IMR-90 (cell line): ENCODE measurements around the gene USP20. TPM values are rescaled to one million over a fixed set of nuclear protein-coding genes. Genes with fewer than 3 reads are reported as not detected.

ENCODE experiments used
- ATAC-seq: fragments of 200-7000 bp; cut with Tn5 transposase; 2 replicates; pipeline ENCODE4 v1.9.1; 2020; ENCODE audit warnings: low read depth, mild to moderate bottlenecking, moderate library complexity
- BruUV-seq: library from RNA; stranded (reverse); fragments of 400-500 nt; replicated peaks from 2 replicates; lab custom pipeline; 2021; lab: Mats Ljungman, UMichigan
- CTCF ChIA-PET: fragments of 300-600 bp; formaldehyde crosslinking; extraction: SDS; loops from one replicate; lab custom pipeline; 2021; ENCODE audit warnings: antibody characterized with exemption; lab: Yijun Ruan, JAX
- POLR2A ChIA-PET: fragments of 300-600 bp; sonication (Branson Sonifier 250); formaldehyde crosslinking; loops from one replicate; lab custom pipeline; 2022; ENCODE audit warnings: antibody characterized with exemption; ENCODE audit not compliant: unreplicated experiment; lab: Charles Lee
- DNase-seq: peaks from one replicate; pipeline ENCODE4 v3.0.0; 2013
- H2AFZ ChIP-seq: replicated peaks from 2 replicates; pipeline ENCODE3; 2013; ENCODE audit warnings: low read length, mild to moderate bottlenecking; ENCODE audit not compliant: poor library complexity
- H2AK5ac ChIP-seq: 2 replicates; pipeline ENCODE4 v1.6.1; 2013; ENCODE audit warnings: low read depth, low read length, inconsistent platforms
- H2AK9ac ChIP-seq: replicated peaks from 2 replicates; pipeline ENCODE3; 2013; ENCODE audit warnings: mild to moderate bottlenecking, low read depth, low read length, moderate library complexity; ENCODE audit not compliant: poor library complexity
- H2BK120ac ChIP-seq: 2 replicates; pipeline ENCODE4 v1.6.1; 2013; ENCODE audit warnings: low read depth, low read length, inconsistent platforms
- H2BK15ac ChIP-seq: 3 replicates; pipeline ENCODE4 v1.6.1; 2013; ENCODE audit warnings: low read depth, low read length, inconsistent platforms
- H2BK20ac ChIP-seq: 2 replicates; pipeline ENCODE4 v1.6.1; 2013; ENCODE audit warnings: low read depth, mild to moderate bottlenecking, inconsistent platforms, low read length, moderate library complexity
- H2BK5ac ChIP-seq: 2 replicates; pipeline ENCODE4 v1.6.1; 2013; ENCODE audit warnings: mild to moderate bottlenecking, low read depth, low read length, inconsistent platforms; ENCODE audit not compliant: poor library complexity, severe bottlenecking
- H3K14ac ChIP-seq: replicated peaks from 2 replicates; pipeline ENCODE4 v1.6.1; 2013; ENCODE audit warnings: low read depth, low read length, inconsistent platforms
- H3K18ac ChIP-seq: 2 replicates; pipeline ENCODE4 v1.6.1; 2013; ENCODE audit warnings: low read depth, low read length, control low read depth
- H3K23ac ChIP-seq: 2 replicates; pipeline ENCODE4 v1.6.1; 2013; ENCODE audit warnings: low read depth, low read length, inconsistent platforms
- H3K27ac ChIP-seq: 2 replicates; pipeline ENCODE4 v1.5.1; 2013; ENCODE audit warnings: mild to moderate bottlenecking, control low read depth, low read length; ENCODE audit not compliant: insufficient read depth
- H3K27me3 ChIP-seq: 2 replicates; pipeline ENCODE4 v1.6.1; 2013; ENCODE audit warnings: low read length; ENCODE audit not compliant: control insufficient read depth, insufficient read depth
- H3K36me3 ChIP-seq: 2 replicates; pipeline ENCODE4 v1.6.1; 2013; ENCODE audit warnings: low read length, mixed read lengths; ENCODE audit not compliant: control insufficient read depth, insufficient read depth
- H3K4ac ChIP-seq: 2 replicates; pipeline ENCODE4 v1.6.1; 2013; ENCODE audit warnings: low read depth, low read length, inconsistent platforms
- H3K4me1 ChIP-seq: 2 replicates; pipeline ENCODE4 v1.6.1; 2013; ENCODE audit warnings: low read length, mixed read lengths; ENCODE audit not compliant: control insufficient read depth, insufficient read depth
- H3K4me2 ChIP-seq: 2 replicates; pipeline ENCODE4 v1.6.1; 2013; ENCODE audit warnings: low read depth, mild to moderate bottlenecking, control low read depth, low read length, moderate library complexity
- H3K4me3 ChIP-seq: 2 replicates; pipeline ENCODE4 v1.5.1; 2013; ENCODE audit warnings: low read depth, mild to moderate bottlenecking, control low read depth, low read length, moderate library complexity; ENCODE audit not compliant: insufficient read depth
- H3K56ac ChIP-seq: 2 replicates; pipeline ENCODE4 v1.6.1; 2013; ENCODE audit warnings: low read length, inconsistent platforms; ENCODE audit not compliant: insufficient read depth; ENCODE audit errors: extremely low read depth
- H3K79me1 ChIP-seq, 2 experiments: 2 replicates each; pipeline ENCODE4 v1.6.1; 2013; ENCODE audit warnings: low read length in 2 of 2, inconsistent platforms in 1 of 2, low read depth in 1 of 2
- H3K9ac ChIP-seq: 2 replicates; pipeline ENCODE4 v1.6.1; 2013; ENCODE audit warnings: low read depth, low read length, control low read depth
- H3K9me1 ChIP-seq: 2 replicates; pipeline ENCODE4 v1.6.1; 2013; ENCODE audit warnings: low read length, inconsistent platforms; ENCODE audit not compliant: insufficient read depth
- H3K9me3 ChIP-seq: 2 replicates; pipeline ENCODE4 v1.6.1; 2013; ENCODE audit warnings: low read length; ENCODE audit not compliant: control insufficient read depth, insufficient read depth
- H4K20me1 ChIP-seq: 2 replicates; pipeline ENCODE4 v1.6.1; 2013; ENCODE audit warnings: low read length, inconsistent platforms; ENCODE audit not compliant: insufficient read depth
- H4K5ac ChIP-seq: 2 replicates; pipeline ENCODE4 v1.6.1; 2013; ENCODE audit warnings: mild to moderate bottlenecking, low read depth, low read length, control low read depth
- H4K8ac ChIP-seq, 2 experiments: 2 replicates each; pipeline ENCODE4 v1.6.1; 2013; ENCODE audit warnings: low read depth in 2 of 2, low read length in 2 of 2, control low read depth in 1 of 2, inconsistent platforms in 1 of 2
- H4K91ac ChIP-seq: 2 replicates; pipeline ENCODE4 v1.6.1; 2013; ENCODE audit warnings: low read depth, low read length, inconsistent platforms; ENCODE audit not compliant: insufficient read depth
- BHLHE40 ChIP-seq: fragments of 150-350 bp; IDR thresholded peaks from 2 replicates; pipeline ENCODE4 v1.6.1; 2016; ENCODE audit warnings: mild to moderate bottlenecking, low read depth, low read length
- CHD1 ChIP-seq: IDR thresholded peaks from 2 replicates; pipeline ENCODE4 v1.6.1; 2012; ENCODE audit warnings: low read depth, low read length, improper control_type of control experiment
- FOS ChIP-seq: fragments of 150-350 bp; IDR thresholded peaks from 2 replicates; pipeline ENCODE4 v1.6.1; 2016; ENCODE audit warnings: low read depth, low read length
- MAZ ChIP-seq: IDR thresholded peaks from 2 replicates; pipeline ENCODE4 v1.6.1; 2012; ENCODE audit warnings: low read depth, mild to moderate bottlenecking, low read length, improper control_type of control experiment, moderate library complexity, borderline replicate concordance
- MXI1 ChIP-seq: IDR thresholded peaks from 2 replicates; pipeline ENCODE4 v1.6.1; 2012; ENCODE audit warnings: low read depth, mild to moderate bottlenecking, low read length, moderate library complexity, borderline replicate concordance
- NFE2L2 ChIP-seq: fragments of 150-350 bp; IDR thresholded peaks from 2 replicates; pipeline ENCODE4 v1.6.1; 2016; ENCODE audit warnings: low read depth, mild to moderate bottlenecking, low read length
- RAD21 ChIP-seq: IDR thresholded peaks from 2 replicates; pipeline ENCODE4 v1.6.1; 2012; ENCODE audit warnings: low read length, improper control_type of control experiment
- RCOR1 ChIP-seq: IDR thresholded peaks from 2 replicates; pipeline ENCODE4 v1.6.1; 2012; ENCODE audit warnings: mild to moderate bottlenecking, low read length, improper control_type of control experiment; ENCODE audit not compliant: insufficient replicate concordance
- RFX5 ChIP-seq: IDR thresholded peaks from 2 replicates; pipeline ENCODE4 v1.8.0; 2012; ENCODE audit warnings: low read depth, mild to moderate bottlenecking, low read length, moderate library complexity
- SMC3 ChIP-seq: fragments of 150-350 bp; IDR thresholded peaks from 2 replicates; pipeline ENCODE4 v1.6.1; 2016; ENCODE audit warnings: low read depth, mild to moderate bottlenecking, antibody characterized with exemption, low read length, moderate library complexity
- USF2 ChIP-seq: fragments of 150-350 bp; IDR thresholded peaks from 2 replicates; pipeline ENCODE4 v1.6.1; 2017; ENCODE audit warnings: mild to moderate bottlenecking, antibody characterized with exemption, low read length, low read depth
- WGBS, 2 experiments: methylation state at CpG; one replicate each; pipeline versions ENCODE4 v1.1.5 to v1.1.7; 2013; ENCODE audit warnings: missing lambda C conversion rate in 2 of 2; ENCODE audit not compliant: insufficient read length in 1 of 2; ENCODE audit errors: extremely low coverage in 2 of 2; 5-methylcytosine and 5-hydroxymethylcytosine counted together
- dilution Hi-C: fragments of 300-500 bp; cut with HindIII; formaldehyde crosslinking; loops from one replicate; pipeline ENCODE4 v1.14.3; 2018; ENCODE audit warnings: low sequenced_read_pairs; ENCODE audit not compliant: unreplicated experiment
- in situ Hi-C: fragments of 300-500 bp; cut with MboI; formaldehyde crosslinking; loops from 3 replicates; pipeline ENCODE4 v1.14.3; 2019; ENCODE audit warnings: low sequenced_read_pairs, inconsistent platforms, mixed read lengths
- intact Hi-C: fragments of 100-400 bp; cut with micrococcal nuclease; formaldehyde crosslinking; loops from 2 replicates; pipeline ENCODE4 v1.10.0; 2022
- polyA plus RNA-seq, 3 experiments: library from polyadenylated mRNA; depleted of rRNA; stranded (reverse); fragments of >200 nt; gene quantifications; 2 replicates each; pipeline ENCODE4 v1.2.3, GENCODE V29; 2012; ENCODE audit warnings: low replicate concordance in 1 of 3
- total RNA-seq: library from RNA; depleted of rRNA; stranded (reverse); fragments of >200 nt; gene quantifications from 2 replicates; pipeline ENCODE4 v1.2.3, GENCODE V29; 2012
- TF ChIP-seq, protein P1 (sequence below): fragments of 150-350 bp; IDR thresholded peaks from 2 replicates; pipeline ENCODE4 v1.6.1; 2016; ENCODE audit warnings: low read depth, mild to moderate bottlenecking, low read length, moderate library complexity, borderline replicate concordance

The USP20 gene
- total and polyA plus RNA-seq, 2 of the 4 experiments (the other 2 are of a cell fraction): 3.8 to 21.6 TPM

DNA sequence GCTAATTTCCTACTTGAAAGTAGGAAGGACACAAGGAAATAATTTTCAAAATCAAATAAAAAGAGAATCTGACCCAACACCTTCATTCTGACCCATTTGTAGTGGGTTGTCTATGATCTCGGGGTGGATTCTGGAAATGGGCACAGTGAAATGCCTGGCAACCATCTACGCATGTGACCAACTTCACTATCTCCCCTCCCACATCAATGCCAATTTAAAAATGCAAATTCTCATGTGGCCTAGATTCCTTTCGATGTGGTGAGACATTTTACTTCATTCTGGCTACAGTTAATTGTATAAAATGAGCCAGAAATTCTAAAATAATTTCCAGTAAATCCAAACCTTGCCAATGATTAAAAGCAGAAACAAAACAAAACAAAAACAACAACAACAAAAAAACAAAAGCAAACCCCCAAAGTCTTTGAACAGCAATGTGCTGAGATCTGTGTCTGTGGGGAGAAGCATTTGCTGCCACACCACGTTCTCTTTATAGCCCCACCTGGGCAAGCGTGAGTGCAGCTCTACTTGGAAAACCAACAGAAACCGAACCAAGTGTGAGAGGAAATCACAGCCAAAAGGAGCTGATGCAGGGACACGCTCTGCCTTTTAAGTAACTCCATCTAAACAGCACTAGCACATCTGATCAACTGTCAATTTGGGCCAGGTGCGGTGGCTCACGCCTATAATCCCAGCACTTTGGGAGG lies 59.0 kb downstream of the USP20 start:
- 100% methylated on average over 3 of the region's 9 CpGs; no CpG with 5 or more reads in 1 of the 2 experiments for WGBS, 2 experiments
- no peak overlapping the region for H3K18ac ChIP-seq
- dilution Hi-C loops (no loop called here), intact Hi-C loops (no loop called here), in situ Hi-C loops (loop anchor here (25.0 kb wide), 1 partner anchor 168 kb away; the partner anchor contains the start of gene GPR107)
- H3K4me3 ChIP-seq: no peak overlapping the region
- H2AFZ ChIP-seq: no peak overlapping the region
- no peaks in the 10 kb centered on the region for H4K20me1 ChIP-seq
- H3K4ac ChIP-seq: no peak overlapping the region
- H3K27ac ChIP-seq: no peak overlapping the region
- BruUV-seq: TSS peak; percentile 16
- no peaks in the 10 kb centered on the region for H3K79me1 ChIP-seq
- no peaks in the 10 kb centered on the region for H3K9me1 ChIP-seq
- H2AK9ac ChIP-seq: no peak overlapping the region
- no peak overlapping the region for H3K56ac ChIP-seq
- no peak overlapping the region for H4K5ac ChIP-seq
- no peaks in the 10 kb centered on the region for H3K27me3 ChIP-seq
- peaks cover 2% of the 10 kb centered on the region; the same call in 1 of the 2 replicates for H3K4me1 ChIP-seq
- H3K14ac ChIP-seq: no peak overlapping the region
- H2BK5ac ChIP-seq: no peak overlapping the region
- no peak overlapping the region for H2BK120ac ChIP-seq
- ATAC-seq (no peak), DNase-seq (no peak)
- peaks cover 17% of the 10 kb centered on the region for H3K36me3 ChIP-seq
- H2BK20ac ChIP-seq: no peak overlapping the region
- no peak overlapping the region for H3K23ac ChIP-seq
- no peak overlapping the region for H3K9ac ChIP-seq
- H4K8ac ChIP-seq: no peak overlapping the region
- ChIA-PET CTCF (no interaction called here), POLR2A (no interaction called here)
- H2BK15ac ChIP-seq: no peak overlapping the region
- H4K91ac ChIP-seq: no peak overlapping the region
- no peaks in the 10 kb centered on the region for H3K9me3 ChIP-seq
- TF ChIP-seq RAD21 (no peak), FOS (no peak), MXI1 (no peak), RCOR1 (no peak), BHLHE40 (no peak), MAZ (no peak), CHD1 (no peak), RFX5 (no peak), SMC3 (no peak), NFE2L2 (no peak), USF2 (no peak)
- TF ChIP-seq, protein P1, sequence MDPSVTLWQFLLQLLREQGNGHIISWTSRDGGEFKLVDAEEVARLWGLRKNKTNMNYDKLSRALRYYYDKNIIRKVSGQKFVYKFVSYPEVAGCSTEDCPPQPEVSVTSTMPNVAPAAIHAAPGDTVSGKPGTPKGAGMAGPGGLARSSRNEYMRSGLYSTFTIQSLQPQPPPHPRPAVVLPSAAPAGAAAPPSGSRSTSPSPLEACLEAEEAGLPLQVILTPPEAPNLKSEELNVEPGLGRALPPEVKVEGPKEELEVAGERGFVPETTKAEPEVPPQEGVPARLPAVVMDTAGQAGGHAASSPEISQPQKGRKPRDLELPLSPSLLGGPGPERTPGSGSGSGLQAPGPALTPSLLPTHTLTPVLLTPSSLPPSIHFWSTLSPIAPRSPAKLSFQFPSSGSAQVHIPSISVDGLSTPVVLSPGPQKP: no peak
- no peak overlapping the region for H2AK5ac ChIP-seq
- no peak overlapping the region for H3K4me2 ChIP-seq
